HFF-Myc (cell line): ENCODE measurements around the gene RAPGEF1.

Source experiments
- DNase-seq: peaks from one replicate; pipeline ENCODE4 v3.0.0-alpha.2; 2011; ENCODE audit warnings: low read depth; ENCODE audit errors: extremely low read depth
- H3K4me3 ChIP-seq: replicated peaks from 2 replicates; pipeline ENCODE4 v1.5.1; 2011; ENCODE audit warnings: low read depth, mild to moderate bottlenecking, control low read depth, low read length
- TF ChIP-seq, protein P1 (sequence below): IDR thresholded peaks from 2 replicates; pipeline ENCODE4 v1.5.1; 2012; ENCODE audit warnings: mild to moderate bottlenecking, low read depth, low read length, control low read depth; ENCODE audit errors: missing control alignments

The RAPGEF1 gene

DNA sequence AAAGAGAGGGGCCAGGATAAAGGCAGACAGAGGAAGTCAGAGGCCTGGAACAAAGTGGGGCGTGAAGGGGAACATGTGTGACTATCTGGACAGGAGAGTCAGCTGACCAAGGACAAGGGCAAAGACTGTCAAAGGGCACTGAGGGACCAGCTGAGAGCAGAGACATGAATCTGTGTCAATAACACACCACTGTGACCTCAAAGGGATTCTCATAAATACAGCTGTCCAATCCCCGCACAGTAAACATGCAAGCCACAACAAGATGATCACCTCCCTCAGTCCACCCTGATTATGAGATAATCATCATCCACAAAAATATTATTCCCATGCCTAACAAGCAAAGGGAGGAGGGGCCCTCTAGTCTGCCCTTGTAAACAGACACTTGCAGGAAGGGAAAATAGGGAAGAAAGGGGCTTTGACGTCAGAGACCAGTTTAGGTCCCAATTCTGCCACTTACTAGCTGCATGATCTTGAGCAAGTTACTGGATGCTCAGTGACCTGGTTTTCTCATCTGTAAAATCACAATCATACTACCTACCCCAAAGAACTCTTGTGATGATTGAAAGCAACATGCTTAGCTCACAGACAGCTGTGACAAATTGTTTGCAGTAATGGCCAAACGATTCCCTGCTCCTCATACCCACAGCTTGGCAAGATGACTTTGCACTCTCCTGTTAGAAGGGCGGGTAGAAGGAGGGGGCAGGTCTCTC lies 41.8 kb downstream of the RAPGEF1 start:
- DNase-seq = no peak
- TF ChIP-seq, protein P1, sequence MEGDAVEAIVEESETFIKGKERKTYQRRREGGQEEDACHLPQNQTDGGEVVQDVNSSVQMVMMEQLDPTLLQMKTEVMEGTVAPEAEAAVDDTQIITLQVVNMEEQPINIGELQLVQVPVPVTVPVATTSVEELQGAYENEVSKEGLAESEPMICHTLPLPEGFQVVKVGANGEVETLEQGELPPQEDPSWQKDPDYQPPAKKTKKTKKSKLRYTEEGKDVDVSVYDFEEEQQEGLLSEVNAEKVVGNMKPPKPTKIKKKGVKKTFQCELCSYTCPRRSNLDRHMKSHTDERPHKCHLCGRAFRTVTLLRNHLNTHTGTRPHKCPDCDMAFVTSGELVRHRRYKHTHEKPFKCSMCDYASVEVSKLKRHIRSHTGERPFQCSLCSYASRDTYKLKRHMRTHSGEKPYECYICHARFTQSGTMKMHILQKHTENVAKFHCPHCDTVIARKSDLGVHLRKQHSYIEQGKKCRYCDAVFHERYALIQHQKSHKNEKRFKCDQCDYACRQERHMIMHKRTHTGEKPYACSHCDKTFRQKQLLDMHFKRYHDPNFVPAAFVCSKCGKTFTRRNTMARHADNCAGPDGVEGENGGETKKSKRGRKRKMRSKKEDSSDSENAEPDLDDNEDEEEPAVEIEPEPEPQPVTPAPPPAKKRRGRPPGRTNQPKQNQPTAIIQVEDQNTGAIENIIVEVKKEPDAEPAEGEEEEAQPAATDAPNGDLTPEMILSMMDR = no peak
- H3K4me3 ChIP-seq = no peak overlapping the region

DNA sequence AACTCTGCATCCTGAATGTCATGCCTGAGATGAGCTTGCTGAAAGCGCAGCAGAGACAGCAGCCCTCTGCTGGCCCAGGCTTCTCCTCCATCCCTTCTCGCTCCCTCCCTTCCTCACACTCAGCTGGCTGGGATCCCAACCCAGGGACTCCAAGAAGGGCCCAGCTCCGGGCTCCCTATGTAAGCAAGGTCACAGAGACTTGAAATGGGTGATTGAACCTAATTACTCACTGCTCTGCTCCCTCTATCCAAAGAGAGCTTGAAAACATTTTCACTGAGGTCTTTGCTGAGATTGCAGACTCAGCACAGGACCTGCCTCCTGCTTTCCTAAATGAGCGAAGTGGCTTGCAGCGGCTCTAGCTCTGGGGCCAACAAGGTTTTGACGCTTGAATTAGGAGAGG lies 42.8 kb downstream of the RAPGEF1 start:
- no peak for DNase-seq
- H3K4me3 ChIP-seq = no peak overlapping the region
- TF ChIP-seq, protein P1 = peak; percentile 7

DNA sequence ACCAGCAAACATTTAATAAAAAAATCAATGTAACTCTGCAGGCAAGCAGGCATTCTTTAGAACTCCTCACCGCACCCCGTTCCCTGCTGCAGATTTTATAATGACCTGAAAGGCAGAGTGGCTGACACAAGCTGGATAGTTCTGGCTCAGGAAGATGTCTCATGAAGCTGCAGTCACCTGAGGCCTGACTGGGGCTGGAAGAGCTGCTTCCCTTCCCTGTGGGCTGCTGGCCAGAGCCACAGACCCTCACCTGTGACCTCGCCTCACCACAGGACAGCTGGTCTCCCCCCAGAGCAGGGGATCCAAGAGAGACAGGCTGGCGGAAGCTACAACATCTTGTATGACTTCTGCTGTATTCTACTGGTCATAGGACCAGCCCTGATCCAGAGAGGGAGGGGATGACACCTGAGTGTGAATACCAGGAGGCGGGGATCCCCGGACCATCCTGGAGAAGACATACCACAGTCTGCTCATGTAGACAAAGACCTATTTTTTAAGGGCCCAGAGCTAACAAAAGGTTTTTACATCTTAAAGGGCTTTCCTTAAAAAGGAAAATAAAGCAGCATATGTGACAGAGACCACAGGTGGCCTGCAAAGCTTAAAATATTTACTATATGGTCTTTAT lies 43.9 kb downstream of the RAPGEF1 start:
- DNase-seq = no peak
- TF ChIP-seq, protein P1 = no peak
- no peak overlapping the region for H3K4me3 ChIP-seq

DNA sequence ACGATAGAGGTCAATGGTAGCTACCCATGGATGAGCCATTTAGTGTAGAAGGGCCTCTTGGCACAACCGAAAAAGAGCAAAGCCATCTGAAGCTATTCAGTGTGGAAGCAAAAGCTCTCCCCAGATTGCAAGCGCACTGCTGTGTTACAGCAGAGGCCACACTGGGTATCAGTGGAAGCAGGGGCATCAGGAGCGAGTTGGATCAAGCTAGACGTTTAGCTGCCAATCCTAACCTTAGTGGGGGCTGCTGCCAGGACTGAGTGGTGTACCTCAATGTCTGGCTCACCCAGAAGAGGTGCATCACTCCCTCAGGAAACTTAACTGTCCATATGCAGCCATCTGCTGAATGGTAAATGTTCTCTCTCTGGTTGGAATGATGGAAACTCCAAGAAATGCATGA lies 44.5 kb downstream of the RAPGEF1 start:
- H3K4me3 ChIP-seq = no peak overlapping the region
- DNase-seq = no peak
- TF ChIP-seq, protein P1 = no peak

DNA sequence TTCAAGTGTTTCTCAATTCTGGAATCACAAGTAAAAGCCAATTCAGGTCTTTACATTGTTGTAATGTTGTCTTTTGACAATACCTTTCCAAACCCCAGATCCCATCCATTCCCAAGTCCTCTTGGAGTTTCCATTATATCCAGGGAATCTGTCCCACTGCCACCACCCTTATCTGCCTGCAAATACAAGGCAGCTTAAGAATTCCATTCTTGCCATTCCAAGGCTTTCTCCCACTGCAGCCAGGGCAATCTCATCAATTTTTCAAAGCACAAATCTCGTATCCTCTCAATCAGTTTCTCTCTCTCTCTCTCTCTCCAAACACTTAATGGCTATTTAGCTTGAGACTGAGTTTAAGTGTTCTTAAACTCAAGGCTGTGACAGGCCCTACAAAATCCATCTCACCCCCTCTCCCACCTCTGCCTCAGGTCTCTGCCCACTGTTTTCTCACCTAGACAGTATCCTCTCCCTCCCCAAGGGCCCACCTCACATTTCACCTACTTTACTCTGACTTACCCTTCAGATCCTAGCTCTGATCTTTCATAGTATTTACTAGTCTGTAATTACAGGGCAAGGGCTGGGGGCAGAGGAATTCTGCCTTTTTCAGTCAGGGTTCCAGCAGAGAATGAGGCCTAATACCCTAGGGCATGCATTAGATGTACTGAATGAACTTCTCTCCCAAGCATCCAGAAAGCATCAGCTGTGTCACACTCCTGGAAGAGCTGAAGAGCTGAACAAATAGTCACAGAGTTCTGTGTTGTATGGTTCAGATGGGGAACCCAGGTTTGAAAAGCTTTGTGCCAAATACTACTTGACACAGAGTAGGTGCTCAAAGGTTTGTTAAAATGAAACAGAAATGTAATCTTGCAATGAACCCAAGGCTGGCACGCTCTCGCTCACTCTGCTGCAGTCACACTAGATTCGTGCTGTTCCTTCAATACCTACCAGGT lies 46.0 kb downstream of the RAPGEF1 start:
- TF ChIP-seq, protein P1 = no peak
- H3K4me3 ChIP-seq = no peak overlapping the region
- no peak for DNase-seq

DNA sequence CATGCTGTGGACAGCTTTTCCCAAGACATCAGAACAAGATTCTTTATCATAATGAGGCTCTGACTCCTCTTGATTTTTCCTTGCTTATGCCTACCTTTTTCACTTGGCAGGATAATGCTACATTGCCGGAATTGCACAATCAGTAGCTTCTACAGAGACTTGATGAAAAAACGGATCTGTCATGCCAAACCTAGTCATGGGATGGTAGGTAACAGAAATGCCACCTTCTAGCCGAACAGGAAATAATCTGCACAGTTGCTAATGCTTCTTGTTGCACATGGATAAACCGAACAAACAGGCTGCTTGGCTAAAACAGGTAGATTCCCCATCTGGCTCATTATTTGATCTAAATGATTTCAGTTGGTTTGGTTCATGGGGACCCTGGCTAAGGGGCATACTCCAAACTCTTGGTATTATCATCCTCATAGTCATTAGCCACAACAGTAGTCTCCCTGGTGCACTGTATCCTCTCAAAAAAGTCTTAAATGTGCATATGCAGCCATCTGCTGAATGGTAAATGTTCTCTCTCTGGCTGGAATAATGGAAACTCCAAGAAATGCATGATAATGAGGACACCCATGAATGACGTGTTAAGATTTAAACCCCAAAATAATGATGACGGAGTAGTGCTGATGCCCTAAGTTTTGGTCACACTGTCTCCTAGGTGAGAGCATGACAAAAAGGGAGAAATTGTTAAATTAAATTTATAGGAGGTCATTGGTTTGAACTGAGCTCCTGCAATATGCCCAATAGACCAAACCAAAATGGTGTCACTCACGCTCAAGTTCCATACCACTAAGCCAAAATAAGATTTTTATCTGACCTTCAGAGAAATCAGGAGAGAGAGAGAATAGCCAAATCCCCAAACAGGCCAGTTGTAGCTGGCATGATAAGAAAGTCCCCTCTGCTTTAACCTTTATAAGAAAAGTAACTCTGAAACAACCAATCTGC lies 47.0 kb downstream of the RAPGEF1 start:
- no peak for DNase-seq
- H3K4me3 ChIP-seq = no peak overlapping the region
- TF ChIP-seq, protein P1 = no peak
